HG03280 (cell line): Measurements from ENCODE around the gene ADAM12.

Experiments
- ATAC-seq: cut with Tn5 transposase; IDR thresholded peaks from one replicate; pipeline ENCODE4 v1.9.1; 2021; ENCODE audit warnings: mild to moderate bottlenecking, moderate library complexity; ENCODE audit not compliant: unreplicated experiment

The ADAM12 gene

DNA sequence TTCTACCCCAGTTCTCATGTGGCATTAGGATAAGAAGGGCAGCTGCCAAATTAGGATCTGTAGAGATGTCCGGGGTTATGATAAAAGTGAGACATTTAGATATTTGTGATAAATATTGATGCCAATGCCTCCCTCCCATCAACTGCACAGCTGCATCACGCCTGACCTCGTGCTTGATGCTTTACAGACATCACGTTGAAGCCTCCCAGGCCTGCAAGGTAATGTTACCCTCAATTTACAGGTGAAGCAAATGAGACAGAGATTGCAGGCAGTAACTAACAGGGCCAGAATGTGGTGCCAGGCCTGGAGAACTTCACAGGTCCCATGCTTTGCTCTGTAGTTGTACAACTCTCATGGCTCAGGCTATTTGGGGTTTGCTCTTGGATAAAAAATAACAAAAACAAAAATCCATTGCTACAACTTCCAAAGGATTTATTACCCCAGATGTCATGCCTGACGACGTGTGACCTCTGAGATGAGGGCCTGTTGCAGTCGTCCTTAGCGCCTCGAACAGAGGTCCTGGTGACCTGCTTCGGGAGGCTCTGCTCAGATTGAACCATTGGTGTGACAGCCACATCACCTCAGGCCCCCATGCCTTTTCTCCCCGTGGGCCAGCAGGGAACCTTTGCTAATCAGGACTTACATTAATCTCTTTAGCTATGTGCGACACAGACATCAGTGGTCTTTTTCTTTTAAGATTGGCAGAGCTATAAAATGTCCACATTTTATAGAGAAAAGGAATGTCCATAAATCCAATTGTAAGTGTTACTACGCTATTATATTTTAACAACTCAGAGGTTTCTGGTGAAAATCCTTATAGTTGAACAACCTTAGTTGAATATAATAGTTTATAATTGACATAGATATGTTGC is 169.3 kb downstream of the ADAM12 start:
- ATAC-seq, result no peak

DNA sequence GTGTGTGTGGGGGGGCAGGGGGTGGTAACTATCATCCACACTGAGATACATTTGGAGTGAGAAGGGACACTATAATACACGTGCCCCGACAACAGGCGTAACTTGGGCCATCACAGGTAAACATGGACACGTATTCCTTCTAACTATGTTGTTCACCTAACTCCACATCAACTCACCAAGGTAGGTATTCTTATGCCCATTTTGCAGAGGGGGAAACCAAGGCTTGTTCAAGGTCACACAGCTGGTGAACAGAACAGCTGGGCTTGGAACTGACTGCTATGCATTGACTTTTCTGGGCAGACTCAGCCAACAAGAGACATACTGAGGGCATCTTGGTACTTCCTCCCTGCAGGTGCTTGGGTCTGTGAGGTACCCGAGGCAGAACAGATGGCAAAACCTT is 170.1 kb downstream of the ADAM12 start:
- no peak for ATAC-seq

DNA sequence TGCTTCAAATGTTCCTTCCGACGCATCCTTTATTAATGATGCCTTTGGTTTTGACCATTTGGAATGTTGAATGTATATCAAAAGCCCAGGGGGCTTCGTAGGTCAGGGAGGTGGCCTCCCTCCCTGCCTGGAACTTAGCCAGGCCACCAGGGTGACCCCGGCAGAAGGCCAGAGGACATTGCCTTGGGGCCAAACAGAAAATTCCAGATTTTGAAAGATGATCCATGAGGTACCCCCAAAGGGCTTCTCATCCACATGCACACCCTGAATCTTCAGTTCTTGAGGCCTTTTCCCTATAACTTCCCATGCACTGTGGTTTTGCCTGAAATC is 171.7 kb downstream of the ADAM12 start:
- no peak for ATAC-seq

DNA sequence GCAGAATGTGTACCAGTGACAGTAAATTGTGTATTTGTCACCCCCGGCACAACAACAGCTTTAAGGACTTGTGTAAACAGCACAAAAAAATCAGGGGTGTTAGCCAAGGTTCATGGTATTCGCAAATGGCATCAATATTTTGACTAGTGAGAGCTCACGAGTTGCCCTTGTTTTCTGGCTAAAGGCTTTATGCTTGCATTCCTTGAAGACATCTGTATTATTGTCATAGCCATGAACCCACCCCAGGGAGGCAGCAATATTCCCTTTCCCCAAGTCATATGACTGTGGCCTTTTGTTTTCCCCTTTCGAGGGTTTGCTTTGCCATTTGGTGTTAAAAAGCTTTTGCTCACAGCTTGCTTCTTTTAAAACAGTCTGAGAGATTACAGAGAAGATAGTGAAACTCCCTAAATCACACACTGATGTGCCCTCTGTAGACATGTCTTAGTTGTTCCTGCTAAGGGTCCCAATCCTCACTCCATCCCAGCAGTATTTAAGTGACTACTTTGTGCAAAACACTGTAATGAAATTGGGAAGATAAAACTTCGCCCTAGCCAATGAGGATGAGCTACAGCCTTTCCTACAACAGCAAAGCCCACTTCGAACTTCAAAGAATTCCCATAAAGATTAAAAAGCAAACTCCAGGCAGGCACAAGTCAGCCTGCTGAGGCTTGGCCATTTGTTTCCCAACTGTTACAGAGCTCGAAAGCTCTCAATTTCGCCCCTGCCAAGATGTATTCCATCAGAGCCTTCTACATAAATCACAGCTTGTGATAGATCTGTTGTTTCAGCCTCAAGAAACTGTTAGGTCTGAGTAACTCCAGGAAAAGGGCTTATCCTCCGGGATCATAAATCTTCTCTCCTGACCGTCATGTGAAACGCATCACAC is 172.3 kb downstream of the ADAM12 start:
- ATAC-seq, result no peak

DNA sequence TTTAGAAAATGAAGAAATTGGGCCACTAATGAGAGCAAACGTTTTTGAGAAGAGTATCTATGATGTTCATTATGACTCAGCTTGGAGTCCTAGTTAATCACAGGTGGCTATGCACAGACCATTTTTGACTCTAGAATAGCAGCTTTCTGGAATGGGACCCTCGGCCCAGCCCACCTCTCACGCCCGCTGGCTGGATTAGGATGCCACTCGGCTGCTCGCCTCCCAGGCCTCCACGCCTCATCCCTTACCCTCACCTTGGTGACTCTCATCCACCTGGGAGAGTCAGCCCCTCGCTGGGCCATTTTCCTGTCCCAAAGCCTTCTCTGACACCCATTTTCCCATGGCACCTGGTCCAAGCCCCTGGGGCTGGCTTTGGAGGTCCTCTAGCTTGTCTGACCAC is 173.6 kb downstream of the ADAM12 start:
- no peak for ATAC-seq

DNA sequence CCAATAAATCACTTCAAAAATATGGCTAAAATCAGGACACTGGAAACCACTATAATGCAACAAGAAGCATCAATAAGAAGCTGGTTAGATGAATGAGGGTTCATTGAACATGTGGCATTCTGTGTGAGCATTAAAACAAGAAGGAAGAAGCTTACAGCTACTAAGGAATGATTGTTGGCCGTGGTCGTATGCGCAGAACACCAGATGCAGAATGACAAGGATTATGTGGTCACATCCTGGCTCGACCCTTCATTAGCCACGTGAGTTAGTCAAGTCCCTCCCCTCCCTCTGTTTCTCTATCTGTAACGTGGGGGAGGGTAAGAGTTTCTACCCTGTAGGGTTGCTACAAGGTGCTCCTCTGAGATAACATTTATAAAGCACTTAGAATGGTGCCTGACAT is 174.3 kb downstream of the ADAM12 start:
- ATAC-seq, result no peak

DNA sequence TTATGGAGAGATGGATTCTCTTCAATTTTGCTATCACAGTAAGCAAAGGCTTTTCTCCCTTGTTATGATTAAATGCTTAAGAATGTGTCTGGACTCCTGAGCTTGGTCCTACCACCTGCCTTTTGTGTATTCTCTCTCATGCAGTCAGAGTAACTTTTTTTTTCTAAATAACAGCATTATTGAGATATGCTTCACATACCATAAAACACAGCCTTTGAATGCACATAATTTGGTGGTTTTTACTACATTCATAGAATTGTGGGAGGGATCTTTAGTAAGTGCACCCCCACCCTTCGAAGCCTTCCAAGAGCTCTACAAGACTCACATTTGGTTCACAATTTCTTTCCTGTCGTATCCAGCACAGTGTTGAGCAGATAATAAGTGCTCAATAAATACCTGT is 175.5 kb downstream of the ADAM12 start:
- ATAC-seq, result no peak

DNA sequence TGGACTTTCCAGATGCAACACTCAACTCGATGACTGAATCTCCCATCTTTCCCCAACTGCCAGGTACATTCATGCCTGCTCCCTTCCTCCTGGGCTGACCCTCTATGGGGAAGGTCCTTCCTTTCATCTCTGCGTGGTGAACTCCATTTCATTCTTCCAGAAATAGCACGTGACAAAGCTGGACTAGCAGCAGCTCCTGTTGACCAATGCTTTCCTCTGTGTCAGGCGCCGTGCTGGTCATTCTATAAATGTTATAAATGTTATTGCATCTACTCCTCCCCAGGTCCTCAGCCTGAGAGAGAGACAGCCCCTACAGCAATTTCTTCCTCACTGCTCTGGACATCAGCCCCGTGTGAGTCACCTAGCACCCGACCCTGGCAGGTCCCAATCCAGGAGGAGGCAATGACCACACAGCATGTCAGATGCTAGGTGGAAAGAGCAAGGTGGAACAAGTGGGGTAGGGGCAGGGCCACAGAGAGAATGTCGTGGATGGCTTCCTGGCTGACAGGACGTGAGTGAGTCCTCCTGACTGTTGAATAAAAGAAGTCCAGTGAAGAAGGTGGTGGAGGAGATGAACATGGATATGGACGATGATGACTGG is 178.1 kb downstream of the ADAM12 start:
- ATAC-seq, result no peak

DNA sequence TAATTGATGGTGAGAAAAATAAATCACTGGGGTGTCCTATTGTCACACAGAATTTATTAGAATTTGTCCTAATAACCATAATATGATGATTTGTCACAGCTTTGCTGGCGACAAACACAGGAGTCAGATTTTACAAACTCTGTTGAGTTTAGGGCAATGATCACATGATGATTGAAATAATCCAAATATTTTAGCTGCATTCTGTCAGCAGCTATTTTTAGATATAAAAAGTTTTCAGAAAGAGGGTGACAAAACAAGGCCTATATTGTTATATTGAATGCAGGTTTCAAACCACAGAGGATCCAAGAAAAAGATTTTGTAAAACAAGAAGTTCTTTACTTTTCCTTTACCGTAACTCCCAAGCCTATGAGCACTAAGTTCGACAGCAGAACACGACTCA is 178.8 kb downstream of the ADAM12 start:
- no peak for ATAC-seq

DNA sequence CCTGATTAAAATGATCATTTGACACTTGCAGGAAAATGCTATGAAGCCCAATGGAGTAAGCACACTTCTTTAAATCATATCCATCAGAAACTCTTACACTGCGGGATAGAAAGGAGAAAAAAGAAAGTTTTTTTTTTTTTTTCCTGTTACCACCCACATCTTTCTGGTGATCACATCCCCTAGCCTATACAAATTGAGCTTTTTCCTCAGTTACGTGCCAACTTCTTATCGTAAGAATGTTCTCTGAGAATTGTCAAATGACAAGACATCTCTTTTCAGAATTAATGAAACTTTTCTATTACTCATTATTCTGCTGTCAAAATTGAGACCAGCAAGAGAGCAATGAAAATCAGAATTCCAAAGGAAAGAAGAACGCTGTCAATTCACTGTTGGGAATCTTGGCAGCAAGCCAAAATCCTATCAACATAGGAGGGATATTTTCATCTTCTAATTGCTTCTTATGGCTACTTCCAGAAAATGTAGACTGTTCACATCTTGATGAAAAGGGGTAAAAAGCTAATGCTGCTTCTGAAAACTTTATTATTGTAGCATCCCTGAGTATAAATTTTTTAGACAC is 179.5 kb downstream of the ADAM12 start:
- no peak for ATAC-seq

DNA sequence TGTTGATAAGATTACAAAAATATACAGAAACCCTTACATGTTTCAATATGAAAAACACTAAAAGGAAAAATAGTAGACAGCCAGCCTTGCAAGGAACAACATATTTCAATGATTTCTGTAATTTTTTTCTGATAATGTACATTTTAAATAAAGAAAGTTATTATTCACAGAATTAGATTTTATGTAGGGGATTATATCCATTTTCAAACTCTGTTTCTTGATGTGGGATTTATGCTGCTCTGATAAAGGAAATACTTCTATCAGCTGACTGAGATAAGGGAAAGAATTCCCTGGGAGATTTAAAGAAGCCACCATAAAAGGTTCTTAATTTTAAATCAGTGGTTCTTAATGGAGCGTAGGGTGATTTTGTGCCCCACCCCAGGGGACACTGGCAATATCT is 180.4 kb downstream of the ADAM12 start:
- no peak for ATAC-seq

DNA sequence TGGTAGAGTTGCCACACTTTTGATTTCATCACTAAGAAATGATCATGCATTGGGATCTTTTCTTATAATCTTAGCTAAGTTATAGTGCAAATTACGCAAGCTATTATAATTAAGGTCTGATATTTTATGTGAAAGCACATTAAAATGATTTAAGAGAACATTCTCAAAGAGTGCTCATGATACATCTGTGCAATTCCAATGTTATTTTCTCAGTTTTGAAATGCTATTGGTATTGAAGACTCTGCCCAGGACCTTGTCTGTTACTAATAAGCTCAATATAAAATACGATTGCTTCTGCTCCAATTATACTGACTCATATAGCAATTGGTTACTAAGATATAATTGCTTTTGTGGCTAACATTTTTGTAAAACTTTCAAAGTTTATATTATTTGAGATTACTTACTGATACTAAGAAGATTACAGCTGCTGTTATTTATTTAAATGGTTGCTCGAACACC is 180.9 kb downstream of the ADAM12 start:
- no peak for ATAC-seq

DNA sequence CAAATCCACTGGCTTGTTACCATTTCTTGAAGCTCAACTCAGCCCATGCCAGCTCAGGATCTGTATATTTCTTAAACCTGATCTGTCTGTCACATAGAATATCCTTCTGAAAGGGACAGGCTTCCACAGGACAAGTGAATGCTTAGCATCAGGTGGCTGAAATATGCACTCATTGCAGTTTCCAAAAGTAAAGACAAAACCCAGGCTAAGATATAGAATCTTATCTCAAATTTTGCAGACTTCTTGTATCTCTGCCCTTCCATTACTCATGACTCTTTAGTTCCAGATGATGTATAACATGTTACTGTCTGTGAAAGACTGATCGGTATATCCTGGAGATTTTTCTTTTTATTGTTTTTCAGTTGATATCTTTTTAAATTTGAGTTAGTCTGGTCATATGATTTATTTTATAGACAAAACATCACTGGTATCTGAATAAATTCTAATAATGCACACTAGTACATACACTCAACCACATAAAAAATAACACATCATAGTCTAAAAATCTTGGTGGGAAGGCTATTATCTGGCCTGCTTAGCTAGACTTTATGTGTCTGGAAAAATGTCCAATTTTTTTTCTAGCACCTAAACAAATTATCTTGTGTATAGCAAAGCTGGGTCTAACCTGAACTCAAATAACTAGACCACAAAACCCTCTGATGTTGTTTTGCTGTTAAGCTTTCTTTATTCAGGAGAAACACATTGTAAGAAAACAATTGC is 182.6 kb downstream of the ADAM12 start:
- no peak for ATAC-seq

DNA sequence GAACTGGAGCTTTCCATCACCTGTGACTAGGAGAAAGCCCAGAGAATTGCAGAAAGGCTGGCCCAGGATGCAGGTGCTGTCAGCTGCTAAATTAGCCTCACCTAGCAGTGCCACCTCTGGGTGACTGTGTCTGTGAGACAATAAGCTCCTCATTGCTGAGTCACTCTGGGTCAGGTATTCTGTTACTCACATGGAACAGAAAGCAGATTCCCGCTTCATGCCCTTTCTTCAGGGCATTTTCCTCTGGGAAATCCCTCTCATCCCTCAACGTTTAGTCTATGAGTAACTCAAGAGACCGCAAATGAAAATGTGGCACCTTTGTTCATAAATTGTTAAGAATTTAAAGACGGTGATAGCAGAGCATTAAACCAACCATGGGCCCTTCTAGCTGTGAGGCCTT is 184.0 kb downstream of the ADAM12 start:
- ATAC-seq, result no peak

DNA sequence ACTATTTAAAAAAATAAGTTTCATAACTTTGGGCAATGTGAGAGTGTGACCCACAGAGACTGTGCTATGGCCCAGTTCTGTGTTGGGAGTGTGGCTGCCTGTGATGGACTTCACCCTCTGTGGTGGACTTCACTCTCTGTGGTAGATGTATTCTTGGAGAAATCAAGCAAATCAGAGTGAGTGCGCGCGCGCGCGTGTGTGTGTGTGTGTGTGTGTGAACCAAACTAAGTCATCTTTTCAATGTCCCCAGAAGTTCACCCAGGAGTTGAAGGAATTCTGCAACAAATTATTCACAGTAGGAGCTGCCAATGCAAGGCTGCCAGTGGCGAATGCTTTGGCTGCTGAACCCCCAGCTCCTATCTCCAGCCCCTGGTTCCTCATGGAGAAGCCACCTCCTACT is 184.5 kb downstream of the ADAM12 start:
- no peak for ATAC-seq

DNA sequence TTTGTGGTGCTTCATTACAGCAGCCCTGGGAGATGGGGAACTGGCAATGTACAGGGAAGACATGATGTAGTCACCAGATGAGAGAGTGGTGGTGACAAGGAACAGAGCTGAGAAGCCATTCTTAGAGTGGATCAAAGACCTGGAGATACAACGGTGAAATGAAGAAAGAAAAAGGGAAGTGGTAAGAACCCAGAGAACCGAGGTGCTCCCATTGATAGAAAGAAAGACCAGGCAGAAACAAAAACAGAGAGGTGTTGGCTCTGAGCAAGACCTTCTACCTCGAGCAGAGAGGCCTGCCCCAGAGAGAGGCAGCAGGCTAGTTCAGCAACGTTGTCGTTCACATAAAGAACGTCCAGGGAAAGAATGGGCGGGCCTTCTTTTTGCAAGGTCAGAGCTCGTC is 186.7 kb downstream of the ADAM12 start:
- ATAC-seq, result no peak

DNA sequence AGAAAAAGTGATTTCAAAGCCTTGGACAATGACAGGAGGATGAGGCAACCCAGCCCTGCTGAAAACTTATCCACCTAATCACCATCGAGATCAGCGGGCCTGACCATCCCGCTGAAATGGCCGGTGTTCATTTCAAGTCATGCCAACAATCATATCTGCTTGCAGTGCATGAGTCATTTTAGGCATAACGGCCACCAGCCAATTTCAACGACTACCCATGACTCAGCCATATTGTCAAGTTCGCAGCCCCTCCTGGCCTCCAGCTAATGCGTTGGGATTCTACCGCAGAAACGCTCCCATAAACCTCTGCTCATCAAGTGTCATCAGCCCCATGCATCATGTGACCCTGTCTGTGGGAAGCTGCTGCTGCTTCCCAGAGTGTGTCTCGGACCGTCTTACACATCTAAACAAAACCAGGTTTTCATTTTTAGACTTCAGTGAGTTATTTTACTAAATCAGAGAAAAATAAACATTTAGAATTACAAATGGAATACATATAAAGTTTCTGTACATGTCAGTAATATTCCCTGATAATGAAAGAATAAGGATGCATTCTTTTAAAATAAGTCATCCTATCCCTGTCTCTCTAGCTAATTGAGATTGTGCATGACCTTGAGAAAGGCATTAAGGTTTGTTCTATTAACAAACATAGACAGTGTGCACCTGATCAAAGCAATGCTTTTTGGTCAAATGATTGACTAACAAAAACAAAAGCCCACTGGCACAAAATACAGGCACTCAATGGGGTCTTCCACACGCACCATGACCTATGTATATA is 188.9 kb downstream of the ADAM12 start:
- no peak for ATAC-seq

DNA sequence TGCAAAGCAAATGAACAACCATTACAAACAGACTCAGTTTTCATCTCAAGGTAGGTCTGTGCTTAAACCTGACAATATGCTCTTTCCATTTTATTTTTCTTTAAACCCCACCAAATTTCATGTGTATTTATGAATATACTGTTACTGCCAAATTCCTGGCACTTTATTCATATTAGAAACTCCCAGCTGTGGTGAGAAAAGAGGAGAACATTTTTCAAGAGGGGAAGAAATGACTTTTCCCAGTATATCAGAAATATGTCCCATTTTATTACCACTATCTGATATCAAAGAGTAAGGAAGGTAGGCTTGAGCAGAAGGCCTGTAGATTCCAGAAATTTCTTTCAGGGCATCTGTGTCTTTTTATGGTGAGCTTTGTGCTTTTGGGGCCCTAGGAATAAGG is 189.6 kb downstream of the ADAM12 start:
- no peak for ATAC-seq

DNA sequence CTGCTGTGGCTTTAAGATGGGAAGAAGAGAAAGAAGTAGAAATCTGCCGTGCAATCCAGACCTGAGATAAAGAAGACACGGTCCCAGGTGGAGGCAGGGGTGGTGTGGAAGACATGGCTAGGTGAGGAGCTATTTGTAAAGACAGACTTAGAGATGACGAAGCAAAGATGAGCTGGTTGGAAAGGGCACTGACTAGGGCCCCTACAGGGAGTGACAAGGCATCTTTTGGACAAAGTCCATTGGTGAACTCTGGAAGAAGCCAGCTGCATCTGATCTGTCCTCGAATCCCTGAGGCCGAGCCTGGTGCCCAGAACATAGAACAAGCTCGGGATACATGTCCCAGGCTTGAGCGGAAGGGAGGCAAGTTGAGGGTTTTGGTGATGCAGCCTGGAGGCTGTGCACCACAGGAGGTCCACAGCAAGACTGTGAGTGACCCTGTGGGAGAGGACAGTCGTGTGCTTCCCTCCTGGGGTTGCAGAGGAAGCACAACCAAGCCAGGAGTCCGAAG is 191.2 kb downstream of the ADAM12 start:
- no peak for ATAC-seq

DNA sequence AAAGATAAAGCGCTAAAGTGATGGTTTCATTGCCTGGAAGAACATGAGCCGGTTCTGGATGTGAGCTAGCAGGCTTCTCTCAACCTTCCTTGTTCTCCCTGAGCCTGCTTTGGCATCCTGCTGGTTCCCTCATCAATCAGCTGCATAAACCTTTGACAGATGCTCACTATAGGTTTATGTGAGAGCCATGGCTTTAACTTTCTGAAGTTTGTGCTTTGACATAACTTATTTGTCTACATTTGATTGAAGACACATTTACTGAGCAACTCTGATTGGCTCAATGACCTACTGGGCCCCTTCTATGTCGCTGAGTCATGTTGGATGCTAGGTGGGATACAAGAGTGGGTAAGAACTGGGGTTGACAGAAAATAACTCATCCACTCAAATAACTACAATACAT is 192.0 kb downstream of the ADAM12 start:
- ATAC-seq, result no peak
